Ecto neural progenitor cell (in vitro differentiated cells): ENCODE measurements around the gene TECPR1.

Source experiments
- DNase-seq: peaks from one replicate; pipeline ENCODE4 v3.0.0-alpha.2; 2018; ENCODE audit warnings: low spot score

The TECPR1 gene

GRCh38 chr7:98189559-98189958, 62.5 kb downstream of the TECPR1 start:
- no peak for DNase-seq

- DNase-seq: no peak
These were observed 64.9 kb downstream of the TECPR1 start for GRCh38 chr7:98187138-98187502.

GRCh38 chr7:98186452-98187137, 65.4 kb downstream of the TECPR1 start:
- no peak for DNase-seq

GRCh38 chr7:98185101-98185500, 66.9 kb downstream of the TECPR1 start:
- DNase-seq: no peak

- no peak for DNase-seq
These were observed 71.3 kb downstream of the TECPR1 start for GRCh38 chr7:98180751-98181150.

GRCh38 chr7:98178762-98179490, 73.1 kb downstream of the TECPR1 start:
- no peak for DNase-seq

- no peak for DNase-seq
These were observed 73.7 kb downstream of the TECPR1 start for GRCh38 chr7:98178321-98178720.

- DNase-seq: no peak
These were observed 74.5 kb downstream of the TECPR1 start for GRCh38 chr7:98177553-98177952.

GRCh38 chr7:98175260-98175940, 76.6 kb downstream of the TECPR1 start:
- no peak for DNase-seq

- DNase-seq: no peak
These were observed 77.4 kb downstream of the TECPR1 start for GRCh38 chr7:98174334-98175259.

GRCh38 chr7:98171449-98171848, 80.6 kb downstream of the TECPR1 start:
- DNase-seq: no peak

GRCh38 chr7:98170966-98171365, 81.1 kb downstream of the TECPR1 start:
- DNase-seq: no peak

- DNase-seq: no peak
These were observed 83.0 kb downstream of the TECPR1 start for GRCh38 chr7:98168904-98169621.

GRCh38 chr7:98168181-98168903, 83.7 kb downstream of the TECPR1 start:
- peak; percentile 73 for DNase-seq

GRCh38 chr7:98167653-98168052, 84.4 kb downstream of the TECPR1 start:
- DNase-seq: no peak

- DNase-seq: no peak
These were observed 85.4 kb downstream of the TECPR1 start for GRCh38 chr7:98166668-98166970.

GRCh38 chr7:98165827-98166667, 86.0 kb downstream of the TECPR1 start:
- DNase-seq: no peak
